SK-N-SH (cell line): Measurements from ENCODE around the gene ZNF444.

Experiments used
- EP300 ChIP-seq, 2 experiments: IDR thresholded peaks; 2 replicates each; pipeline versions ENCODE4 v1.4.0 to v1.6.1; 2012; ENCODE audit warnings: borderline replicate concordance in 1 of 2, low read depth in 1 of 2, low read length in 1 of 2
- EZH2phosphoT487 ChIP-seq: fragments of 200-600 bp; sonication (generic); IDR thresholded peaks from 2 replicates; pipeline ENCODE4 v1.6.1; 2017; ENCODE audit warnings: low read depth, mixed run types, mild to moderate bottlenecking, antibody characterized with exemption, moderate library complexity, borderline replicate concordance
- TF ChIP-seq, protein P1 (sequence below): fragments of 200-600 bp; sonication (generic); IDR thresholded peaks from 2 replicates; pipeline ENCODE4 v1.6.1; 2017; ENCODE audit warnings: antibody characterized with exemption, mild to moderate bottlenecking, moderate library complexity
- TF ChIP-seq, protein P2 (sequence below): IDR thresholded peaks from 2 replicates; pipeline ENCODE4 v1.6.1; 2012; ENCODE audit warnings: mild to moderate bottlenecking, low read depth, low read length, moderate library complexity

DNA sequence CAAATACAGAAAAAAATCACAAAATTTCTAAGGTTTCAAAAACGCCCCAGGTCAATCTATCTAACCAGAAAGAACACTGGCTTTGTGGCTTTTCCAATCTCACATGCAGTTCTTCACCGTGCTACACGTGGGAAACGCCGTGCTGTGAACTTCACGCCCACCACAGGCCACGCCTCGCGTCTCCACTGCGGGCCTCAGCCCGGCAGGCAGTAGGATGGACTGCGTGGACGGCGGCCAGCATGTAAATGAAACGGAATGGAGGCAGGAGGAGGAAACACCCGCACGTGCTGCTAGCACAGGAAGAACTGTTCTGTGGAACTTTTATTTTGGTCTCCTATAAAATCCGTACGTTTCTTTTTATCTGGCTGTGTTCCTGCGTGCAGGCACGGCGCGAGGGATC is 43.8 kb upstream of the ZNF444 start:
- TF ChIP-seq, protein P1, sequence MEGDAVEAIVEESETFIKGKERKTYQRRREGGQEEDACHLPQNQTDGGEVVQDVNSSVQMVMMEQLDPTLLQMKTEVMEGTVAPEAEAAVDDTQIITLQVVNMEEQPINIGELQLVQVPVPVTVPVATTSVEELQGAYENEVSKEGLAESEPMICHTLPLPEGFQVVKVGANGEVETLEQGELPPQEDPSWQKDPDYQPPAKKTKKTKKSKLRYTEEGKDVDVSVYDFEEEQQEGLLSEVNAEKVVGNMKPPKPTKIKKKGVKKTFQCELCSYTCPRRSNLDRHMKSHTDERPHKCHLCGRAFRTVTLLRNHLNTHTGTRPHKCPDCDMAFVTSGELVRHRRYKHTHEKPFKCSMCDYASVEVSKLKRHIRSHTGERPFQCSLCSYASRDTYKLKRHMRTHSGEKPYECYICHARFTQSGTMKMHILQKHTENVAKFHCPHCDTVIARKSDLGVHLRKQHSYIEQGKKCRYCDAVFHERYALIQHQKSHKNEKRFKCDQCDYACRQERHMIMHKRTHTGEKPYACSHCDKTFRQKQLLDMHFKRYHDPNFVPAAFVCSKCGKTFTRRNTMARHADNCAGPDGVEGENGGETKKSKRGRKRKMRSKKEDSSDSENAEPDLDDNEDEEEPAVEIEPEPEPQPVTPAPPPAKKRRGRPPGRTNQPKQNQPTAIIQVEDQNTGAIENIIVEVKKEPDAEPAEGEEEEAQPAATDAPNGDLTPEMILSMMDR, result no peak
- TF ChIP-seq EP300 (IDR thresholded peaks at IDR 0.05; ENCODE audit: borderline replicate concordance in 1 of 2, low read depth in 1 of 2, low read length in 1 of 2) (no peak), EZH2phosphoT487 (no peak)
- TF ChIP-seq, protein P2, sequence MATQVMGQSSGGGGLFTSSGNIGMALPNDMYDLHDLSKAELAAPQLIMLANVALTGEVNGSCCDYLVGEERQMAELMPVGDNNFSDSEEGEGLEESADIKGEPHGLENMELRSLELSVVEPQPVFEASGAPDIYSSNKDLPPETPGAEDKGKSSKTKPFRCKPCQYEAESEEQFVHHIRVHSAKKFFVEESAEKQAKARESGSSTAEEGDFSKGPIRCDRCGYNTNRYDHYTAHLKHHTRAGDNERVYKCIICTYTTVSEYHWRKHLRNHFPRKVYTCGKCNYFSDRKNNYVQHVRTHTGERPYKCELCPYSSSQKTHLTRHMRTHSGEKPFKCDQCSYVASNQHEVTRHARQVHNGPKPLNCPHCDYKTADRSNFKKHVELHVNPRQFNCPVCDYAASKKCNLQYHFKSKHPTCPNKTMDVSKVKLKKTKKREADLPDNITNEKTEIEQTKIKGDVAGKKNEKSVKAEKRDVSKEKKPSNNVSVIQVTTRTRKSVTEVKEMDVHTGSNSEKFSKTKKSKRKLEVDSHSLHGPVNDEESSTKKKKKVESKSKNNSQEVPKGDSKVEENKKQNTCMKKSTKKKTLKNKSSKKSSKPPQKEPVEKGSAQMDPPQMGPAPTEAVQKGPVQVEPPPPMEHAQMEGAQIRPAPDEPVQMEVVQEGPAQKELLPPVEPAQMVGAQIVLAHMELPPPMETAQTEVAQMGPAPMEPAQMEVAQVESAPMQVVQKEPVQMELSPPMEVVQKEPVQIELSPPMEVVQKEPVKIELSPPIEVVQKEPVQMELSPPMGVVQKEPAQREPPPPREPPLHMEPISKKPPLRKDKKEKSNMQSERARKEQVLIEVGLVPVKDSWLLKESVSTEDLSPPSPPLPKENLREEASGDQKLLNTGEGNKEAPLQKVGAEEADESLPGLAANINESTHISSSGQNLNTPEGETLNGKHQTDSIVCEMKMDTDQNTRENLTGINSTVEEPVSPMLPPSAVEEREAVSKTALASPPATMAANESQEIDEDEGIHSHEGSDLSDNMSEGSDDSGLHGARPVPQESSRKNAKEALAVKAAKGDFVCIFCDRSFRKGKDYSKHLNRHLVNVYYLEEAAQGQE, result no peak
